B cell (primary cell): ENCODE data around the gene ZNF688. TPM values are rescaled to one million over a fixed set of nuclear protein-coding genes. Genes with fewer than 3 reads are reported as not detected.

ENCODE experiments used
- ATAC-seq: fragments of 200-7000 bp; cut with Tn5 transposase; one replicate; pipeline ENCODE4 v1.10.0; 2021; ENCODE audit warnings: low read depth, mild to moderate bottlenecking, moderate number of reproducible peaks, moderate library complexity
- CTCF ChIA-PET: fragments of 350-600 bp; sonication (Branson Sonifier 250); formaldehyde crosslinking; loops from one replicate; lab custom pipeline; 2021; ENCODE audit warnings: antibody characterized with exemption, inconsistent platforms; lab: Charles Lee
- POLR2A ChIA-PET: fragments of 350-600 bp; sonication (Branson Sonifier 250); formaldehyde crosslinking; loops from one replicate; lab custom pipeline; 2021; ENCODE audit warnings: antibody characterized with exemption; lab: Charles Lee
- DNase-seq: peaks from one replicate; pipeline ENCODE4 v3.0.0; 2013
- H2AFZ ChIP-seq: 2 replicates; pipeline ENCODE4 v1.6.1; 2012; ENCODE audit warnings: mild to moderate bottlenecking, low read depth, low read length; ENCODE audit not compliant: insufficient read depth, poor library complexity, severe bottlenecking
- H3K27ac ChIP-seq, 2 donors: 1 replicate in 1 of 2; 2 replicates in 1 of 2; pipeline ENCODE4 v1.5.1; 2012 to 2013; ENCODE audit warnings: low read length in 2 of 2, mild to moderate bottlenecking in 2 of 2, moderate library complexity in 1 of 2
- H3K27me3 ChIP-seq, 4 experiments: fragments of 200-600 bp in 1 of 4; sonication (generic) in 1 of 4; replicated peaks in 1 of 4; 1 replicate in 2 of 4; 2 replicates in 2 of 4; pipeline versions ENCODE4 v1.6.1 to v1.7.0; 2013 to 2016; ENCODE audit warnings: low read length in 3 of 4, mild to moderate bottlenecking in 2 of 4, mixed read lengths in 1 of 4, moderate library complexity in 1 of 4; ENCODE audit not compliant: insufficient read depth in 4 of 4, control insufficient read depth in 3 of 4; ENCODE audit errors: control extremely low read depth in 1 of 4
- H3K36me3 ChIP-seq, 2 experiments: replicated peaks in 1 of 2; 1 replicate in 1 of 2; 2 replicates in 1 of 2; pipeline versions ENCODE4 v1.6.1 to v1.7.1; 2013; ENCODE audit warnings: low read length in 1 of 2; ENCODE audit not compliant: insufficient read depth in 2 of 2, control insufficient read depth in 1 of 2; ENCODE audit errors: control extremely low read depth in 1 of 2, extremely low read depth in 1 of 2
- H3K4me1 ChIP-seq, 2 donors: fragments of 200-600 bp in 1 of 2; sonication (generic) in 1 of 2; 1 replicate in 1 of 2; 2 replicates in 1 of 2; pipeline versions ENCODE4 v1.5.1 to v1.6.1; 2013 to 2017; ENCODE audit warnings: low read length in 2 of 2; ENCODE audit not compliant: control insufficient read depth in 2 of 2, insufficient read depth in 2 of 2
- H3K4me2 ChIP-seq: replicated peaks from 2 replicates; pipeline ENCODE3; 2012; ENCODE audit warnings: mild to moderate bottlenecking, low read depth, low read length; ENCODE audit not compliant: poor library complexity, severe bottlenecking
- H3K4me3 ChIP-seq, 5 experiments: fragments of 200-600 bp in 1 of 5; sonication (generic) in 1 of 5; 1 replicate in 3 of 5; 2 replicates in 2 of 5; pipeline versions ENCODE4 v1.5.1 to v1.7.0; 2011 to 2016; ENCODE audit warnings: low read length in 4 of 5, mild to moderate bottlenecking in 4 of 5, low read depth in 2 of 5, control low read depth in 1 of 5, moderate library complexity in 1 of 5; ENCODE audit not compliant: insufficient read depth in 1 of 5; ENCODE audit errors: control extremely low read depth in 1 of 5, extremely low read depth in 1 of 5
- H3K79me2 ChIP-seq: fragments of 200-600 bp; sonication (generic); one replicate; pipeline ENCODE4 v1.6.0; 2016; ENCODE audit warnings: low read length; ENCODE audit not compliant: control insufficient read depth, insufficient read depth
- H3K9ac ChIP-seq: fragments of 200-600 bp; sonication (generic); 2 replicates; pipeline ENCODE4 v1.6.1; 2017; ENCODE audit warnings: mild to moderate bottlenecking, low read length, moderate library complexity
- H3K9me3 ChIP-seq, 3 donors: one replicate each; pipeline versions ENCODE4 v1.6.1 to v1.7.1; 2013; ENCODE audit warnings: low read length in 2 of 3; ENCODE audit not compliant: control insufficient read depth in 2 of 3, insufficient read depth in 1 of 3; ENCODE audit errors: control extremely low read depth in 1 of 3
- H4K20me1 ChIP-seq: 2 replicates; pipeline ENCODE4 v1.6.0; 2012; ENCODE audit warnings: mild to moderate bottlenecking, low read length; ENCODE audit not compliant: insufficient read depth, control insufficient read depth, poor library complexity, severe bottlenecking
- H3K27ac Mint-ChIP-seq: one replicate; pipeline ENCODE4 v1.8.0; 2021; ENCODE audit warnings: mixed read lengths
- H3K27me3 Mint-ChIP-seq: one replicate; pipeline ENCODE4 v1.8.0; 2021; ENCODE audit warnings: mixed read lengths
- H3K4me1 Mint-ChIP-seq: one replicate; pipeline ENCODE4 v1.8.0; 2021; ENCODE audit warnings: mixed read lengths
- H3K4me3 Mint-ChIP-seq: one replicate; pipeline ENCODE4 v1.8.0; 2021; ENCODE audit warnings: mixed read lengths
- H3K9me3 Mint-ChIP-seq: one replicate; pipeline ENCODE4 v1.8.0; 2022; ENCODE audit warnings: mixed read lengths; ENCODE audit not compliant: insufficient read depth
- CTCF ChIP-seq: fragments of 200-600 bp; IDR thresholded peaks from one replicate; pipeline ENCODE4 v1.8.0; 2022; ENCODE audit warnings: antibody characterized with exemption, mild to moderate bottlenecking
- EZH2 ChIP-seq: IDR thresholded peaks from 2 replicates; pipeline ENCODE4 v1.6.1; 2012; ENCODE audit warnings: borderline replicate concordance, low read depth, mild to moderate bottlenecking, moderate library complexity, low read length; ENCODE audit not compliant: insufficient read depth, poor library complexity, severe bottlenecking
- WGBS: methylation state at CpG from one replicate; pipeline ENCODE4 v1.1.5; 2013; ENCODE audit warnings: missing lambda C conversion rate; ENCODE audit not compliant: insufficient coverage; 5-methylcytosine and 5-hydroxymethylcytosine counted together
- intact Hi-C: fragments of 100-400 bp; cut with micrococcal nuclease; formaldehyde crosslinking; loops from one replicate; pipeline ENCODE4 v1.10.0; 2022
- polyA plus RNA-seq: library from polyadenylated mRNA; depleted of rRNA; stranded (reverse); fragments of >200 nt; gene quantifications from 2 replicates; pipeline ENCODE4 v1.2.3, GENCODE V29; 2012
- total RNA-seq, 2 donors: library from RNA; stranded (reverse); fragments of 120-200 nt in 1 of 2; gene quantifications; 1 replicate in 1 of 2; 2 replicates in 1 of 2; pipeline versions ENCODE4 v1.2.3 to v1.2.4, GENCODE V29; 2013 to 2022

Gene ZNF688
- total and polyA plus RNA-seq, 2 donors (not counting 1 experiment from before 2014, with no cell fraction given): 20.6 to 23.1 TPM

- Mint-ChIP-seq H3K27ac (no peak overlapping the region), H3K27me3 (no peaks in the 10 kb centered on the region), H3K4me1 (peaks cover 8% of the 10 kb centered on the region), H3K4me3 (no peak overlapping the region), H3K9me3 (no peaks in the 10 kb centered on the region)
- Histone ChIP-seq H3K27ac (no peak overlapping the region), H3K9me3 (no peaks in the 10 kb centered on the region), H3K4me2 (no peak overlapping the region), H3K4me1 (peaks cover 9 to 10% of the 10 kb centered on the region in 2 donors), H3K36me3 (peaks cover 0 to 27% of the 10 kb centered on the region in 2 experiments), H4K20me1 (no peaks in the 10 kb centered on the region), H3K27me3 (no peaks in the 10 kb centered on the region), H3K4me3 (no peak overlapping the region), H2AFZ (no peak overlapping the region), H3K9ac (no peak overlapping the region), H3K79me2 (peaks cover 18% of the 10 kb centered on the region)
- DNase-seq (no peak), ATAC-seq (no peak)
- CTCF ChIA-PET: interaction anchor here (1.0 kb wide), 1 partner anchor 70 kb away, joined by 3 read pairs; no protein-coding TSS in a partner anchor
- intact Hi-C loops: no loop called here
- POLR2A ChIA-PET: no interaction called here
- no peak for TF ChIP-seq EZH2
- TF ChIP-seq CTCF: no peak
- 78% methylated on average over 9 of the region's 15 CpGs for WGBS
Observed at GRCh38 chr16:30605158-30605557, 33.6 kb upstream of the ZNF688 start.

- Mint-ChIP-seq H3K4me1 (peaks cover 7% of the 10 kb centered on the region), H3K4me3 (no peak overlapping the region), H3K27me3 (no peaks in the 10 kb centered on the region), H3K27ac (no peak overlapping the region), H3K9me3 (no peaks in the 10 kb centered on the region)
- no peak overlapping the region for H2AFZ ChIP-seq
- no peaks in the 10 kb centered on the region for H3K9me3 ChIP-seq
- H3K4me1 ChIP-seq: peaks cover 8% of the 10 kb centered on the region in 2 donors
- no peak for TF ChIP-seq CTCF
- TF ChIP-seq EZH2: no peak
- ChIA-PET POLR2A (no interaction called here), CTCF (interaction anchor here (2.7 kb wide), 1 partner anchor 10 kb away, joined by 13 read pairs; no protein-coding TSS in a partner anchor)
- no peak for DNase-seq
- H4K20me1 ChIP-seq: no peaks in the 10 kb centered on the region
- no peak overlapping the region for H3K9ac ChIP-seq
- peaks cover 12% of the 10 kb centered on the region for H3K79me2 ChIP-seq
- H3K4me3 ChIP-seq: no peak overlapping the region
- intact Hi-C loops: no loop called here
- 97% methylated on average over 49 of the region's 49 CpGs for WGBS
- H3K36me3 ChIP-seq: peaks cover 0 to 27% of the 10 kb centered on the region in 2 experiments
- ATAC-seq: no peak
- no peak overlapping the region for H3K27ac ChIP-seq
- H3K4me2 ChIP-seq: no peak overlapping the region
- H3K27me3 ChIP-seq: no peaks in the 10 kb centered on the region
Observed at GRCh38 chr16:30604316-30604947, 32.9 kb upstream of the ZNF688 start.
